Heart right ventricle (tissue), 16 donors: ENCODE data around the gene GPRIN1. TPM values are rescaled to one million over a fixed set of nuclear protein-coding genes. Genes with fewer than 3 reads are reported as not detected.

ENCODE experiments used
- ATAC-seq, 8 donors: fragments of 200-7000 bp; cut with Tn5 transposase; one replicate each; pipeline ENCODE4 v1.9.1; 2020; ENCODE audit warnings: mild to moderate bottlenecking in 8 of 8, moderate library complexity in 8 of 8, moderate number of reproducible peaks in 1 of 8
- DNase-seq, 2 donors: peaks; one replicate each; pipeline ENCODE4 v3.0.0-alpha.2; 2020
- H3K27ac ChIP-seq, 10 donors: fragments of 200-600 bp; sonication (generic) in 2 of 10; one replicate each; pipeline versions ENCODE4 v1.5.0 to v1.8.0; 2020 to 2022; ENCODE audit warnings: mild to moderate bottlenecking in 3 of 10
- H3K27me3 ChIP-seq, 7 donors: fragments of 200-600 bp; one replicate each; pipeline ENCODE4 v1.8.0; 2021 to 2022; ENCODE audit warnings: mild to moderate bottlenecking in 2 of 7
- H3K36me3 ChIP-seq, 9 donors: fragments of 200-600 bp; sonication (generic) in 1 of 9; one replicate each; pipeline versions ENCODE4 v1.5.0 to v1.8.0; 2020 to 2022; ENCODE audit warnings: mild to moderate bottlenecking in 2 of 9
- H3K4me1 ChIP-seq, 9 donors: fragments of 200-600 bp; sonication (generic) in 1 of 9; one replicate each; pipeline versions ENCODE4 v1.5.0 to v1.8.0; 2020 to 2022; ENCODE audit warnings: mild to moderate bottlenecking in 4 of 9
- H3K4me3 ChIP-seq, 10 donors: fragments of 200-600 bp; sonication (generic) in 2 of 10; one replicate each; pipeline versions ENCODE4 v1.5.0 to v1.8.0; 2020 to 2022; ENCODE audit warnings: mild to moderate bottlenecking in 7 of 10, moderate library complexity in 2 of 10
- H3K9me3 ChIP-seq, 11 donors: fragments of 200-600 bp in 10 of 11; sonication (generic) in 2 of 11; one replicate each; pipeline versions ENCODE4 v1.5.0 to v1.8.0; 2013 to 2022; ENCODE audit warnings: mild to moderate bottlenecking in 2 of 11, control low read depth in 1 of 11, moderate library complexity in 1 of 11
- CTCF ChIP-seq, 9 donors: fragments of 200-600 bp; sonication (generic) in 2 of 9; IDR thresholded peaks; one replicate each; pipeline versions ENCODE4 v1.5.0 to v1.8.0; 2021 to 2022; ENCODE audit warnings: antibody characterized with exemption in 9 of 9, mild to moderate bottlenecking in 5 of 9, moderate library complexity in 1 of 9
- WGBS, 2 donors: extraction: QIAGEN DNeasy Blood & Tissue Kit; methylation state at CpG; one replicate each; pipeline ENCODE4 v1.1.7; 2013; ENCODE audit warnings: inconsistent platforms in 1 of 2; 5-methylcytosine and 5-hydroxymethylcytosine counted together
- intact Hi-C, 10 donors: fragments of 100-400 bp; cut with DNase I; formaldehyde crosslinking; loops; one replicate each; pipeline versions ENCODE4 v1.11.1 to v1.14.2; 2022
- polyA plus RNA-seq, 2 donors: library from polyadenylated mRNA; stranded (reverse); fragments of 200-250 nt; gene quantifications; one replicate each; pipeline ENCODE4 v1.2.3, GENCODE V29; 2013
- total RNA-seq, 10 donors: library from RNA; stranded (reverse); fragmentation: NEBNext Ultra II Directional in 3 of 10; extraction: Animal tissue kit (Norgen Biotek cat#: 25700) in 3 of 10; gene quantifications; one replicate each; pipeline versions ENCODE4 v1.2.1 to v1.2.4, GENCODE V29; 2021 to 2023
- donor health status: Arrhythmogenic right ventricular cardiomyopathy.
- donor health status: ischemic (EF 13 %, LVEDD 7.1; RV severe dilation, severe dysfunction).
- donor health status: healthy with polysubstance abuse.
- donor health status: DM: no; HTN: yes; CAD: no.
- donor health status: DM: no; HTN: no; CAD: no.
- donor health status: ischemic (EF 25% LVEDD 6.9; RV normal size, moderate dysfunction).
- donor health status: ischemic (EF 25% LVEDD 5.7; RV mildly dilated, moderate dysfunction).
- donor health status: healthy.
- donor health status: DM: yes; HTN: yes; CAD: no.
- donor health status: Ischemic cardiomyopathy.
- donor health status: ischemic (EF 35%, LVEDD 5.7; RV mildly dilated, moderate dysfunction).
- donor health status: nonischemic (EF 11% LVEDD 7.7; RV severe dilation, severe dysfunction).
- donor health status: DM: yes; HTN: yes; CAD: no.
- donor health status: PGD.
- donor health status: ischemic (EF 29% LVEDD 5.4; RV normal size, mild dysfunction).
- donor health status: nonischemic (EF 23%, LVEDD 6.1; RV moderate dilation, normal function).

GPRIN1 gene
- total and polyA plus RNA-seq, 12 donors = 0.06 to 1.0 (median 0.36) TPM

- Histone ChIP-seq H3K27ac (no peak overlapping the region), H3K4me1 (peaks cover under 1 to 16% (median 8%) of the 10 kb centered on the region in 9 donors), H3K9me3 (no peaks in the 10 kb centered on the region), H3K36me3 (no peaks in the 10 kb centered on the region), H3K4me3 (no peak overlapping the region), H3K27me3 (no peaks in the 10 kb centered on the region)
- DNase-seq (no peak), ATAC-seq (no peak)
- intact Hi-C loops = loop anchor here in 3 of 10 donors (5.0 to 10.0 kb wide), 2 partner anchors 66 to 68 kb away; no protein-coding TSS in a partner anchor
- WGBS, 2 donors = 56 to 65% methylated on average over 14 of the region's 15 CpGs
- TF ChIP-seq CTCF (IDR thresholded peaks at IDR 0.05) = no peak
Observed at GRCh38 chr5:176642675-176643490, 32.9 kb upstream of the GPRIN1 start.

- no peaks in the 10 kb centered on the region for H3K9me3 ChIP-seq
- TF ChIP-seq CTCF (IDR thresholded peaks at IDR 0.05) = no peak
- peak overlapping the region in 1 of 10 donors; percentile 58 for H3K27ac ChIP-seq
- no peak overlapping the region for H3K4me3 ChIP-seq
- H3K27me3 ChIP-seq = peaks cover 0 to 8% (median 0%) of the 10 kb centered on the region in 7 donors
- no peak for DNase-seq
- intact Hi-C loops = loop anchor here in 3 of 10 donors (5.0 to 10.0 kb wide), 2 partner anchors 63 to 66 kb away; no protein-coding TSS in a partner anchor
- H3K36me3 ChIP-seq = no peaks in the 10 kb centered on the region
- H3K4me1 ChIP-seq = peaks cover 0 to 7% (median 0%) of the 10 kb centered on the region in 9 donors
- 79 to 82% methylated on average over 4 of the region's 4 CpGs for WGBS, 2 donors
- no peak for ATAC-seq
Observed at GRCh38 chr5:176640616-176641015, 30.7 kb upstream of the GPRIN1 start.

- Histone ChIP-seq H3K36me3 (no peaks in the 10 kb centered on the region), H3K27ac (peak overlapping the region in 1 of 10 donors; percentile 58), H3K27me3 (peaks cover 0 to 13% (median 5%) of the 10 kb centered on the region in 7 donors), H3K9me3 (no peaks in the 10 kb centered on the region), H3K4me3 (no peak overlapping the region), H3K4me1 (peaks cover 0 to 7% (median 0%) of the 10 kb centered on the region in 9 donors)
- WGBS, 2 donors = 24 to 25% methylated on average over 4 of the region's 4 CpGs
- DNase-seq (peak; percentile 68 to 77), ATAC-seq (peak; percentile 80 to 94 (median 90))
- intact Hi-C loops = loop anchor here in 4 of 10 donors (5.0 to 10.0 kb wide), 2 partner anchors 63 to 65 kb away; no protein-coding TSS in a partner anchor
- TF ChIP-seq CTCF (IDR thresholded peaks at IDR 0.05) = no peak
Observed at GRCh38 chr5:176639981-176640380, 30.0 kb upstream of the GPRIN1 start.

- peaks cover 0 to 7% (median 0%) of the 10 kb centered on the region in 9 donors for H3K4me1 ChIP-seq
- peaks cover 0 to 19% (median 8%) of the 10 kb centered on the region in 7 donors for H3K27me3 ChIP-seq
- DNase-seq (no peak), ATAC-seq (no peak)
- no peaks in the 10 kb centered on the region for H3K9me3 ChIP-seq
- H3K27ac ChIP-seq = no peak overlapping the region
- intact Hi-C loops = loop anchor here in 1 of 10 donors (10.0 kb wide), 1 partner anchor 64 kb away; no protein-coding TSS in a partner anchor
- 41 to 47% methylated on average over 4 of the region's 4 CpGs for WGBS, 2 donors
- TF ChIP-seq CTCF (IDR thresholded peaks at IDR 0.05) = no peak
- no peaks in the 10 kb centered on the region for H3K36me3 ChIP-seq
- no peak overlapping the region for H3K4me3 ChIP-seq
Observed at GRCh38 chr5:176639208-176639607, 29.3 kb upstream of the GPRIN1 start.
